ENCODE measurements around the gene C6orf58.
A peak's percentile ranks its signal among the peaks of the same experiment; 100 is the strongest.
"Not testable (repeated sequence)": the region's sequence is repeated elsewhere in the genome, so short reads cannot be mapped to it uniquely, and the experiment has no call there.

The C6orf58 gene

DNA sequence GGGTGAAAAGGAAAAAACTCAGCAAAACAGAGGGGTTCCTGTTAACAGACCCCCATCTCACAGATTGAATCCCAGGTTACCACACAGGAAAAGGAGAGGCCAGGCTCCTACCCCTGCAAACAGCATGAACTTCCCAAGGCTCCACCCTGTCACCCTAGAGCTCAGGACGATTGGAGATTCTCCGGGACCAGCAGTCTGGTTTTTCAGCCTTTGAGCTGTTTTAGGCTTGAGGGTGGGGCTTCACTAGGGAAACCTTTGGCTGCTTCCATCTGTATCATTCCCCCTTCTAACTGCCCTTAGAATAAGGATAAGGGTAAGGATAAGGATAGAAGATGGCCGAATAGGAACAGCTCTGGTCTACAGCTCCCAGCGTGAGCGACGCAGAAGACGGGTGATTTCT is 16.0 kb downstream of the C6orf58 start:
- no peaks in the 10 kb centered on the region for H3K36me3 ChIP-seq
- H3K4me3 ChIP-seq (ENCODE audit: low read depth, low read length), result no peak overlapping the region
- H3K27ac ChIP-seq, result no peak overlapping the region
- DNase-seq, result no peak
- H3K9me3 ChIP-seq (ENCODE audit: severe bottlenecking), result no peaks in the 10 kb centered on the region
- TF ChIP-seq, protein P1, sequence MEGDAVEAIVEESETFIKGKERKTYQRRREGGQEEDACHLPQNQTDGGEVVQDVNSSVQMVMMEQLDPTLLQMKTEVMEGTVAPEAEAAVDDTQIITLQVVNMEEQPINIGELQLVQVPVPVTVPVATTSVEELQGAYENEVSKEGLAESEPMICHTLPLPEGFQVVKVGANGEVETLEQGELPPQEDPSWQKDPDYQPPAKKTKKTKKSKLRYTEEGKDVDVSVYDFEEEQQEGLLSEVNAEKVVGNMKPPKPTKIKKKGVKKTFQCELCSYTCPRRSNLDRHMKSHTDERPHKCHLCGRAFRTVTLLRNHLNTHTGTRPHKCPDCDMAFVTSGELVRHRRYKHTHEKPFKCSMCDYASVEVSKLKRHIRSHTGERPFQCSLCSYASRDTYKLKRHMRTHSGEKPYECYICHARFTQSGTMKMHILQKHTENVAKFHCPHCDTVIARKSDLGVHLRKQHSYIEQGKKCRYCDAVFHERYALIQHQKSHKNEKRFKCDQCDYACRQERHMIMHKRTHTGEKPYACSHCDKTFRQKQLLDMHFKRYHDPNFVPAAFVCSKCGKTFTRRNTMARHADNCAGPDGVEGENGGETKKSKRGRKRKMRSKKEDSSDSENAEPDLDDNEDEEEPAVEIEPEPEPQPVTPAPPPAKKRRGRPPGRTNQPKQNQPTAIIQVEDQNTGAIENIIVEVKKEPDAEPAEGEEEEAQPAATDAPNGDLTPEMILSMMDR (IDR thresholded peaks at IDR 0.05; ENCODE audit: low read depth, low read length), result no peak
- no peaks in the 10 kb centered on the region for H3K27me3 ChIP-seq (ENCODE audit: insufficient read depth, low read depth, severe bottlenecking)

GRCh38 chr6:127593456-127593855 is 16.5 kb downstream of the C6orf58 start:
- not testable (repeated sequence) for H3K4me3 ChIP-seq (ENCODE audit: low read depth, low read length); H3K27me3 ChIP-seq (ENCODE audit: insufficient read depth, low read depth, severe bottlenecking); H3K36me3 ChIP-seq; H3K27ac ChIP-seq; H3K9me3 ChIP-seq (ENCODE audit: severe bottlenecking); DNase-seq

DNA sequence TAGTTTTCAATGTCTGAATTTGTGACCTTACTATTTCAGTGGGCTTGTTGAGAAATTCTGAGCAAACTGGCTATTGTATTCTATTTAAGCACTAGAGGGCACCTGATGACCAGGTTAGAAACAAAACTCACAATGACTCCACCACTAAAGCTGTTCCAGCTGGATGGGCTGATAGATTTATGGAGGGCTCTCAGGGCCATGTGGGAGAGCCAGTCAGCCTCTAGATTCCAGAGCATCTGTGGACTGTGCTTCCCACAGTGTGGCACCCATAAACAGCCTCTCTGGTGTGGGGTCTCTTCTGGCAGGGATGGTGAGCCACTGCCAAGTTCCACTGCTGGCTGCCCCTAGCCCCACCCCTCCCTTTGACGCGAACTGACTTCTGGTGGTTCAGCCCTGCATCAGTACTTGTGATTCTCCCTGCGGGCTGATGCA is 29.2 kb downstream of the C6orf58 start:
- H3K4me3 ChIP-seq (ENCODE audit: low read depth, low read length), result no peak overlapping the region
- no peak overlapping the region for H3K27ac ChIP-seq
- H3K27me3 ChIP-seq (ENCODE audit: insufficient read depth, low read depth, severe bottlenecking), result no peaks in the 10 kb centered on the region
- H3K9me3 ChIP-seq (ENCODE audit: severe bottlenecking), result peaks cover 6% of the 10 kb centered on the region
- peak; percentile 63 for DNase-seq
- TF ChIP-seq, protein P1 (IDR thresholded peaks at IDR 0.05; ENCODE audit: low read depth, low read length), result peak; percentile 47
- no peaks in the 10 kb centered on the region for H3K36me3 ChIP-seq

DNA sequence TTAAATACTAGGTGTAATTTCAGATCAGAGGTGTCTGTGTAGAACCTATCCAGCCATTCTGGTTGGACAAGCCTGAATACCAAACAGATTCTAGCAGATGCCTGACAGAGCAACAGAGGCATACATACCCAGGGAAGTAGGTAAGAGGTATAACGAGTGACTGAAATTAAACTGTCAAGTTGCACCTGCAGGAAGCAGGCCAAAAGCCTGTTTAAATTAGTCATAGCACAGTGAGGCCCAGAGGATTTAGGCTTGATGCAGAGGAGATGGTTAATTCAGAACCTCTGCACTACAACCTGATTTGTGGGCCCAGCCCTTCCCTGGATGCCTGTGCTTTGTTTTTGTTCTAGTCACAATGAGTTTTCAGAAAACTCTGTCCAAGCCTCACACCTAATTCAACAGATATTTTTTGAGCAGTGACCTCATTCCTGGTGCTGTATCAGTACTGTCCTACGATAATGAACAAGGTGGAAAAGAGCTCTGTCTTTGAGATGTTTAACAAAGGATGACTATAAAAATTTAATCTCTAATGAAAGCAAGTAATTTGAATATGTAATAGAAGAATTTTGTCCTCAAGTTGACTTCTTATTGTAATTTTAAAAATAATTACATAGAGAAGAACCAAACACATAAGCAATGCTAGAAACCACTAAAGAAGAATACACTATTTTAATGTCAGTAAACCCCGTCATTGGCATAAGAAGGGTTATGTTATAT is 31.7 kb downstream of the C6orf58 start:
- no peak for DNase-seq
- Histone ChIP-seq H3K36me3 (no peaks in the 10 kb centered on the region), H3K27me3 (ENCODE audit: insufficient read depth, low read depth, severe bottlenecking) (no peaks in the 10 kb centered on the region), H3K27ac (no peak overlapping the region), H3K4me3 (ENCODE audit: low read depth, low read length) (no peak overlapping the region), H3K9me3 (ENCODE audit: severe bottlenecking) (no peaks in the 10 kb centered on the region)
- TF ChIP-seq, protein P1 (IDR thresholded peaks at IDR 0.05; ENCODE audit: low read depth, low read length), result no peak

DNA sequence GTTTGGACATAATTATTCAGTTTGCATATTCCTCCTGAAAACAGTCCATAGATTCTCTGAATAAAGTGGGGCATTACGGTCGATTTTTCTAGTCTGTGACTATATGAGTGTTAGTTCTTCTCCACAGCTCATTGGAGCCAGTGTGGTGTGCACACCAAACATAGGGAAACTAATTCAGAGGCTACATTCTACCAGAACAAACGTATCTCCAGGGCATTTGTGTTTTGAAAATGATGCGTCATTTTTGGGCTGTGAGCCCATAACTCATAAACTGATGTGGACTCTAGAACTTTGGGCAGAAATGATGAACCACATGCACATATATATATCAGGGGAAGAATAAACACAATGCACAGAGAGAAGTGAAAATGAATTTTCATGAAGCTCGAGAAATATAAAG is 41.8 kb downstream of the C6orf58 start:
- H3K9me3 ChIP-seq (ENCODE audit: severe bottlenecking), result no peaks in the 10 kb centered on the region
- no peak for DNase-seq
- no peaks in the 10 kb centered on the region for H3K27me3 ChIP-seq (ENCODE audit: insufficient read depth, low read depth, severe bottlenecking)
- H3K4me3 ChIP-seq (ENCODE audit: low read depth, low read length), result no peak overlapping the region
- no peaks in the 10 kb centered on the region for H3K36me3 ChIP-seq
- TF ChIP-seq, protein P1 (IDR thresholded peaks at IDR 0.05; ENCODE audit: low read depth, low read length), result no peak
- no peak overlapping the region for H3K27ac ChIP-seq

DNA sequence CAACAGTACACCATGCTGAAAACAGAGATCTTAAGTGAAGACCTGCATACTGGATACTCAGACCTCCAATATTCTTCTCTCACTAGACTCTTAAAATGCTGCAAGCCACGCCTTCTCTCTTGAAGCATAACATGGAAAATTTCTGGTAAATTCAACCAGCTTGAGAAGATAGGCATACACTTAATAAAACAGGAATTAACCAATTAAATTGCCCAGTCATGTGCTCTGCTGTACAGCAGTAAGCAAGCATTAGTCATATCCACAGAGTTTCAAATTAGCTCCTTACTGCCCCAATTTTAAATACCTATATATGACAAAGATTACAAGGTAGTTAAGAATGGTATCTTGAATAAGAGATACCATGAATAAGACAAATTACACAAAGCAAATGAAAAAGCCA is 53.8 kb downstream of the C6orf58 start:
- Histone ChIP-seq H3K4me3 (ENCODE audit: low read depth, low read length) (no peak overlapping the region), H3K27ac (no peak overlapping the region), H3K36me3 (no peaks in the 10 kb centered on the region), H3K9me3 (ENCODE audit: severe bottlenecking) (no peaks in the 10 kb centered on the region), H3K27me3 (ENCODE audit: insufficient read depth, low read depth, severe bottlenecking) (no peaks in the 10 kb centered on the region)
- TF ChIP-seq, protein P1 (IDR thresholded peaks at IDR 0.05; ENCODE audit: low read depth, low read length), result no peak
- DNase-seq, result no peak

Measured in WERI-Rb-1 (cell line).